HFFc6 (cell line): ENCODE measurements around the gene UQCRQ. TPM values are rescaled to one million over a fixed set of nuclear protein-coding genes. Genes with fewer than 3 reads are reported as not detected.

Experiments used
- DNase-seq: peaks from one replicate; pipeline ENCODE4 v3.0.0-alpha.2; 2018
- H3K27ac Mint-ChIP-seq: 2 replicates; pipeline ENCODE4 v1.8.0; 2020; ENCODE audit warnings: mild to moderate bottlenecking, mixed read lengths
- H3K27me3 Mint-ChIP-seq: 2 replicates; pipeline ENCODE4 v1.8.0; 2021; ENCODE audit warnings: mild to moderate bottlenecking, moderate library complexity, mixed read lengths; ENCODE audit not compliant: insufficient read depth
- H3K36me3 Mint-ChIP-seq: 2 replicates; pipeline ENCODE4 v1.8.0; 2021; ENCODE audit warnings: low read depth, mixed read lengths
- H3K4me1 Mint-ChIP-seq: 2 replicates; pipeline ENCODE4 v1.8.0; 2020; ENCODE audit warnings: low read depth, mixed read lengths
- H3K4me3 Mint-ChIP-seq: 2 replicates; pipeline ENCODE4 v1.8.0; 2020; ENCODE audit warnings: mild to moderate bottlenecking, moderate library complexity, mixed read lengths
- H3K9me3 Mint-ChIP-seq: 2 replicates; pipeline ENCODE4 v1.8.0; 2020; ENCODE audit warnings: mild to moderate bottlenecking, mixed read lengths
- total RNA-seq, 6 experiments: library from RNA; stranded (reverse); fragmentation: NEBNext Ultra II Directional; extraction: Animal tissue kit (Norgen Biotek cat#: 25700); gene quantifications; 2 replicates in 1 of 6; 3 replicates in 5 of 6; pipeline ENCODE4 v1.2.3, GENCODE V29; 2021
- TF ChIP-seq, protein P1 (sequence below): fragments of 200-600 bp; sonication (generic); IDR thresholded peaks from 2 replicates; pipeline ENCODE4 v1.5.0; 2021; ENCODE audit warnings: antibody characterized with exemption, mild to moderate bottlenecking

The UQCRQ gene
- total RNA-seq, 6 experiments from 2014 or later: 501 to 678 (median 615) TPM

DNA sequence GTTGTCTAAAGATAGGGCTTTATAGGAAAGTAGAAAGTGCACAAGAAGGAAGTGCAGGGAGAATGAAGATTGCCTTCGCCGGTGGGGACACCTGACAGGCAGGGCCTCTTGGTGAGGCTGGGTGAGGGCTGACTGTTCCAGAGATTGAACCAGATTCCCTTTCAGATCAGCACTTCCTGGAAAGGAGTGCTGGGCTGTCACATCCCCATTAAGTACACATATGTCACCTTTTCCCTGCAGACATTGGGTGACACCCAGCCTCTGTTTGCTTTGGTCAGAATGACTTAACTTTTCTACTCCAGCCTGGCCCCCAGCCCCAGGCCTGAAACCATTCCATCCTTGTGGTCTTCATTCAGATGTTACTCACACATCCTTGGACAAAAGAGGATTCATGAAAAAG lies 28.6 kb upstream of the UQCRQ start:
- no peaks in the 10 kb centered on the region for H3K36me3 Mint-ChIP-seq
- H3K9me3 Mint-ChIP-seq: no peaks in the 10 kb centered on the region
- no peak for DNase-seq
- no peak overlapping the region for H3K27ac Mint-ChIP-seq
- TF ChIP-seq, protein P1, sequence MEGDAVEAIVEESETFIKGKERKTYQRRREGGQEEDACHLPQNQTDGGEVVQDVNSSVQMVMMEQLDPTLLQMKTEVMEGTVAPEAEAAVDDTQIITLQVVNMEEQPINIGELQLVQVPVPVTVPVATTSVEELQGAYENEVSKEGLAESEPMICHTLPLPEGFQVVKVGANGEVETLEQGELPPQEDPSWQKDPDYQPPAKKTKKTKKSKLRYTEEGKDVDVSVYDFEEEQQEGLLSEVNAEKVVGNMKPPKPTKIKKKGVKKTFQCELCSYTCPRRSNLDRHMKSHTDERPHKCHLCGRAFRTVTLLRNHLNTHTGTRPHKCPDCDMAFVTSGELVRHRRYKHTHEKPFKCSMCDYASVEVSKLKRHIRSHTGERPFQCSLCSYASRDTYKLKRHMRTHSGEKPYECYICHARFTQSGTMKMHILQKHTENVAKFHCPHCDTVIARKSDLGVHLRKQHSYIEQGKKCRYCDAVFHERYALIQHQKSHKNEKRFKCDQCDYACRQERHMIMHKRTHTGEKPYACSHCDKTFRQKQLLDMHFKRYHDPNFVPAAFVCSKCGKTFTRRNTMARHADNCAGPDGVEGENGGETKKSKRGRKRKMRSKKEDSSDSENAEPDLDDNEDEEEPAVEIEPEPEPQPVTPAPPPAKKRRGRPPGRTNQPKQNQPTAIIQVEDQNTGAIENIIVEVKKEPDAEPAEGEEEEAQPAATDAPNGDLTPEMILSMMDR: no peak
- no peak overlapping the region for H3K4me3 Mint-ChIP-seq
- H3K27me3 Mint-ChIP-seq: no peaks in the 10 kb centered on the region
- peaks cover 38% of the 10 kb centered on the region for H3K4me1 Mint-ChIP-seq

DNA sequence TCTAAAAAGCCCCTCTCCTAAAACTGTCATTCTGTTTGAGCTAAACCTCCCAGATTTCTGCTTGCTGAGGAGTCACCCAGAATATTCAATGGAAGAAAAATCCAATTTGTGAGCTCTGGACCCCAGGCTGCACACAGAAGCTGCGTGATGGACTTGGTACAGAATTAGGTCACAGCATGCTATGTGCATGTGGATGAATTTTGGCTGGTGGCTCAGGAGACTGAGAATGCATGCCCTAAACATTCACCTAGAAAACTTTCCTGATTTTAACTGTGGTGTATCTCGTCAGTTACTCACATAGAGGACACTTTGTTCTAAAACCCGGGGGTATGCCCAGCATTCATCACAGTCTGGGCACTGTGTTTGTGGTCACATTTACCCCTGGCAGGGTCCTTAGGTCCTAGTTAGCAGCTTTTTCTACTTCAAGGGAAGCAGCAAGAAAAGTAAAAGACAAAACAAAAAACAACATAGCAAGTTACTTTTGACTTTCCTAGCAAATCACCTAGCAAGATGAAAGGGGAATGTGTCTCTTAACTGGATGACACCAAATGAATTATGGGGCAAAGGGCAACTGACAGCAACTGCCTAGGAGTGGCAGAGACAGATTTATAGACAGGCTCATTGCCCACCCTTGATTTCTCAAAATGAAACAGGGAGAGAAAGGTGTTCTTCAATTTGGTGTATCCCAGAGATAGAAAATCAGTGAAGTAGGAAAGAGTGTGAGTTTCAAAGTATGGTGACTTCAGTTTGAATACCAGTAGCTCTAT lies 27.7 kb upstream of the UQCRQ start:
- H3K27me3 Mint-ChIP-seq: no peaks in the 10 kb centered on the region
- no peak for DNase-seq
- no peak overlapping the region for H3K4me3 Mint-ChIP-seq
- H3K27ac Mint-ChIP-seq: peak overlapping the region; percentile 89; the same call in 1 of the 2 replicates
- H3K4me1 Mint-ChIP-seq: peaks cover 38% of the 10 kb centered on the region
- no peaks in the 10 kb centered on the region for H3K9me3 Mint-ChIP-seq
- TF ChIP-seq, protein P1: no peak
- H3K36me3 Mint-ChIP-seq: no peaks in the 10 kb centered on the region

DNA sequence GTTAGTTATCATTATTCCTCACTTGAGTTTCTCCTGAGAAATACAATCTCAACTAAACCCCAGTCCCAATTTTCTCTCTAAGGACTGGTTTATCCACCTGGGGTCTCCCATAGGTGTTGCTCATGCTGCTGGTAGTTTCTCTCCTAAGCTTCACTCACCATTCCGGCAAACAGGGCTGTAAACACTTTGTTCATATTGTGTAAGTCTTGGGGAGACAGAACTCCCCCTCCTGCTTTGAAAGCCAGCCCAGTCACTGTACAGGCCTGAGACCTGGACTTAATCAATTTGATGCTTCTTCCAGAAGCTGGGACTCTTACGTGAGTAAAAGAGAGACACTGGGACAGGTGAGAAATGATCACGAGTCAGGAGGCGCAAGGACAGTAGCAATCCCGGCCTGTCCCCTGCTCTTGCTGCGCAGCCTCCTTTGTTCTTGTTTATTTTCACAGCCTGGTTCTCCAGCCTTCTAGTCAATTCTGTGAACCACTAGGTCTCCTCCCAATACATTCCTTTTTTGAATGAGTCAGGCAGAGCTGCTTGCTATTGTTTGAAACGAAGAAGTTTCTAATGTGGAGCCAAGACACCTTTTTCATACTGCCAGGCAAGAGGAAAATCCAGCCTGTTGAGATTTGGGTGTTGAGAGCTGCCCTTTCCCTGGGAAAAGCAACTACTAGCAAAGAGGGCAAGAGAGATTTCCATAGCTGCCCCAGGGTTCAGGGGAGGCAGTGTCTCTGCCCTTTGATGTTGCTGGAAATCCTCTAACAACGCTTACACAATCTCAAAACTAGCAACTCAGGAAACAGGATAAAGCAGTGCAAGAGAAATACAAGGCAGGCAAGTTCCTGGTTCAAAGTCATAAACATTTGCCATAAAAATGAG lies 26.8 kb upstream of the UQCRQ start:
- DNase-seq: peak; percentile 67
- Mint-ChIP-seq H3K9me3 (no peaks in the 10 kb centered on the region), H3K4me3 (peak overlapping the region; percentile 57; the same call in 1 of the 2 replicates), H3K27me3 (no peaks in the 10 kb centered on the region), H3K4me1 (peaks cover 38% of the 10 kb centered on the region), H3K27ac (peak overlapping the region; percentile 89), H3K36me3 (no peaks in the 10 kb centered on the region)
- TF ChIP-seq, protein P1: no peak

DNA sequence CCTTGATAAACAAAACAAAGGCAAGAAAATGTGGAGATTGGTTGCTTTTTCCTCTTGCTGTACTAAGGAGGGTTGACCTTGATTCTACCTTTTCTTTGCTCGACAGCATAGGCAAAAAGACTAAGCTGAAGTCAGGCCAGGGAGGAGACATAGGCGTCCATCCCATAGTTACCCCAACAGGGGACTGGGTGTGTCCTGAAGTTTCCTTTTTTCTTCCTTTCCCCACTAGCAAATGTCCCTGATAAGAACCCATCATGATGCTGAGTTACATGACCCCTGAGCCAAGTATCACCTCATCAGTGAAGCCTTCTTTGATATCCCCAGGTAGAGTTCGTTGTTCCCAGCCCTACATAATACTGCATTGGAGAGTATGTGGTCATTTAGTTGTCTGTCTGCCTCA lies 26.1 kb upstream of the UQCRQ start:
- Mint-ChIP-seq H3K4me3 (no peak overlapping the region; the same call in 1 of the 2 replicates), H3K4me1 (peaks cover 38% of the 10 kb centered on the region), H3K9me3 (no peaks in the 10 kb centered on the region), H3K27me3 (no peaks in the 10 kb centered on the region), H3K27ac (peak overlapping the region; percentile 89), H3K36me3 (no peaks in the 10 kb centered on the region)
- DNase-seq: no peak
- TF ChIP-seq, protein P1: no peak

DNA sequence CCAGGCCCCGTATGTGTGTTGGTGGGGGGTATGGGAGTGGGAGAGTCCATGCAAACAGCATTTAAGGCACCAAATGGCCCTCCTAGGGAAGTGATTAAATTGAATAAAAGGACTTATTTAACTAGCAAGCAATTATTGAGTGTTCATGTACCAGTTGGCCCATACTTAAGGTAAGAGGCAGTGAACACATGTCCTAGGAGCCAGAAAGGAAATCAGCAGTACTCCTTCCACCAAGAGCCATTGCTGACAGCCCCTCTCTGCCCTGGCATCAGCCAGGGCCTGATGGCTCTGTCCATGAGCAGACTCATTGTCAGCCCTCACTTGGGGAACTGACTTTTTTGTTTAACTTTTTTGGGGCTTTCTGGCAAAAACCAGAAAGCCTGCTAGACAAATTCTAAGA lies 25.5 kb upstream of the UQCRQ start:
- H3K4me3 Mint-ChIP-seq: no peak overlapping the region
- H3K36me3 Mint-ChIP-seq: no peaks in the 10 kb centered on the region
- DNase-seq: no peak
- no peaks in the 10 kb centered on the region for H3K27me3 Mint-ChIP-seq
- TF ChIP-seq, protein P1: no peak
- peaks cover 38% of the 10 kb centered on the region for H3K4me1 Mint-ChIP-seq
- peak overlapping the region; percentile 89; the same call in 1 of the 2 replicates for H3K27ac Mint-ChIP-seq
- H3K9me3 Mint-ChIP-seq: no peaks in the 10 kb centered on the region
